Renal cortex interstitium (tissue), 15 donors: ENCODE results near the gene TMEM14A. TPM values are rescaled to one million over a fixed set of nuclear protein-coding genes. Genes with fewer than 3 reads are reported as not detected.
A peak's percentile ranks its signal among the peaks of the same experiment; 100 is the strongest.

Experiments used
- DNase-seq, 11 donors: peaks; one replicate each; pipeline ENCODE4 v3.0.0-alpha.2; 2013; ENCODE audit warnings: low read depth in 9 of 11, low spot score in 4 of 11; ENCODE audit errors: extremely low read depth in 1 of 11
- long read RNA-seq, 16 experiments: transcript quantifications; one replicate each; lab custom pipeline, GENCODE V29; 2026
- polyA plus RNA-seq, 3 donors: library from polyadenylated mRNA; unstranded; fragments of 120-200 nt; gene quantifications; one replicate each; pipeline ENCODE4 v1.2.1, GENCODE V29; 2013; ENCODE audit not compliant: insufficient read length in 3 of 3

The TMEM14A gene
- polyA plus RNA-seq, result 10 to 100 TPM; 43.4 to 48.2 (median 44.3) TPM
- long read RNA-seq, donor 1, transcript TMEM14A-201 (5 exons, 992 nt), result major isoform, 27 of 27 reads
- long read RNA-seq, donor 1, partial matches to known transcripts, result 0 of 27 reads
- long read RNA-seq, donor 1, other reads (novel, unspliced or antisense), result 0 of 27 reads
- long read RNA-seq, donor 2, transcript TMEM14A-201 (5 exons, 992 nt), result major isoform, 34 of 34 reads
- long read RNA-seq, donor 2, partial matches to known transcripts, result 0 of 34 reads
- long read RNA-seq, donor 2, other reads (novel, unspliced or antisense), result 0 of 34 reads
- long read RNA-seq, donor 3, transcript TMEM14A-201 (5 exons, 992 nt), result major isoform, 53 of 53 reads
- long read RNA-seq, donor 3, partial matches to known transcripts, result 0 of 53 reads
- long read RNA-seq, donor 3, other reads (novel, unspliced or antisense), result 0 of 53 reads
- long read RNA-seq, donor 4, transcript TMEM14A-201 (5 exons, 992 nt), result major isoform, 34 of 34 reads
- long read RNA-seq, donor 4, partial matches to known transcripts, result 0 of 34 reads
- long read RNA-seq, donor 4, other reads (novel, unspliced or antisense), result 0 of 34 reads
- long read RNA-seq, donor 5, result 0 reads
- long read RNA-seq, donor 6, transcript TMEM14A-201 (5 exons, 992 nt), result major isoform, 24 of 31 reads
- long read RNA-seq, donor 6, partial matches to known transcripts, result 7 of 31 reads
- long read RNA-seq, donor 6, other reads (novel, unspliced or antisense), result 0 of 31 reads
- long read RNA-seq, donor 7, transcript TMEM14A-201 (5 exons, 992 nt), result major isoform, 45 of 57 reads
- long read RNA-seq, donor 7, partial matches to known transcripts, result 7 of 57 reads
- long read RNA-seq, donor 7, other reads (novel, unspliced or antisense), result 5 of 57 reads
- long read RNA-seq, donor 8, result 0 reads
- long read RNA-seq, donor 9, transcript TMEM14A-201 (5 exons, 992 nt), result major isoform, 29 of 29 reads
- long read RNA-seq, donor 9, partial matches to known transcripts, result 0 of 29 reads
- long read RNA-seq, donor 9, other reads (novel, unspliced or antisense), result 0 of 29 reads
- long read RNA-seq, donor 10, transcript TMEM14A-201 (5 exons, 992 nt), result major isoform, 36 of 36 reads
- long read RNA-seq, donor 10, partial matches to known transcripts, result 0 of 36 reads
- long read RNA-seq, donor 10, other reads (novel, unspliced or antisense), result 0 of 36 reads
- long read RNA-seq, donor 11, transcript TMEM14A-201 (5 exons, 992 nt), result major isoform, 31 of 31 reads
- long read RNA-seq, donor 11, partial matches to known transcripts, result 0 of 31 reads
- long read RNA-seq, donor 11, other reads (novel, unspliced or antisense), result 0 of 31 reads
- long read RNA-seq, donor 12, transcript TMEM14A-201 (5 exons, 992 nt), result major isoform, 20 of 20 reads
- long read RNA-seq, donor 12, partial matches to known transcripts, result 0 of 20 reads
- long read RNA-seq, donor 12, other reads (novel, unspliced or antisense), result 0 of 20 reads
- long read RNA-seq, donor 13, result 0 reads
- long read RNA-seq, donor 14, transcript TMEM14A-201 (5 exons, 992 nt), result major isoform, 40 of 40 reads
- long read RNA-seq, donor 14, partial matches to known transcripts, result 0 of 40 reads
- long read RNA-seq, donor 14, other reads (novel, unspliced or antisense), result 0 of 40 reads
- long read RNA-seq, donor 15, transcript TMEM14A-201 (5 exons, 992 nt), result major isoform, 20 of 20 reads
- long read RNA-seq, donor 15, partial matches to known transcripts, result 0 of 20 reads
- long read RNA-seq, donor 15, other reads (novel, unspliced or antisense), result 0 of 20 reads
- long read RNA-seq, donor 16, transcript TMEM14A-201 (5 exons, 992 nt), result major isoform, 80 of 90 reads
- long read RNA-seq, donor 16, partial matches to known transcripts, result 10 of 90 reads
- long read RNA-seq, donor 16, other reads (novel, unspliced or antisense), result 0 of 90 reads

GRCh38 chr6:52670502-52671409 is at the start of gene TMEM14A:
Gene TMEM14A, plus strand, starts transcription at chr6:52671113. Its CDS starts 5,990 bp downstream, at chr6:52677103.
- DNase-seq, result peak; percentile 77 to 91 (median 88)

GRCh38 chr6:52621631-52622030 is 49.3 kb upstream of the TMEM14A start:
- DNase-seq, result no peak

GRCh38 chr6:52622810-52623209 is 48.1 kb upstream of the TMEM14A start:
- DNase-seq, result no peak

GRCh38 chr6:52632011-52632410 is 38.9 kb upstream of the TMEM14A start:
- no peak for DNase-seq

GRCh38 chr6:52634211-52634610 is 36.7 kb upstream of the TMEM14A start:
- DNase-seq, result no peak

- DNase-seq, result no peak
These were observed 35.8 kb upstream of the TMEM14A start for GRCh38 chr6:52635049-52635577.

- DNase-seq, result no peak
These were observed 34.1 kb upstream of the TMEM14A start for GRCh38 chr6:52636830-52637229.

- no peak for DNase-seq
These were observed 31.4 kb upstream of the TMEM14A start for GRCh38 chr6:52639493-52639892.

- no peak for DNase-seq
These were observed 30.7 kb upstream of the TMEM14A start for GRCh38 chr6:52640170-52640569.

- DNase-seq, result no peak
These were observed 30.0 kb upstream of the TMEM14A start for GRCh38 chr6:52640916-52641315.

GRCh38 chr6:52641388-52641787 is 29.5 kb upstream of the TMEM14A start:
- DNase-seq, result no peak

GRCh38 chr6:52641826-52642225 is 29.1 kb upstream of the TMEM14A start:
- DNase-seq, result no peak

GRCh38 chr6:52642368-52642767 is 28.5 kb upstream of the TMEM14A start:
- DNase-seq, result no peak

GRCh38 chr6:52643158-52643557 is 27.8 kb upstream of the TMEM14A start:
- no peak for DNase-seq

GRCh38 chr6:52644253-52644652 is 26.7 kb upstream of the TMEM14A start:
- no peak for DNase-seq

GRCh38 chr6:52645976-52646375 is 24.9 kb upstream of the TMEM14A start:
- no peak for DNase-seq

GRCh38 chr6:52647199-52647598 is 23.7 kb upstream of the TMEM14A start:
- DNase-seq, result no peak
